ENCODE data around the gene MNT. TPM values are rescaled to one million over a fixed set of nuclear protein-coding genes. Genes with fewer than 3 reads are reported as not detected.

MNT gene
- total RNA-seq, 1 donor from 2014 or later: 16.2 TPM

- H3K27me3 Mint-ChIP-seq (ENCODE audit: unreplicated experiment): peaks cover 16% of the 10 kb centered on the region
- DNase-seq (ENCODE audit: low spot score): no peak
- no peak overlapping the region for H3K4me3 Mint-ChIP-seq (ENCODE audit: unreplicated experiment)
- no peaks in the 10 kb centered on the region for H3K9me3 Mint-ChIP-seq (ENCODE audit: unreplicated experiment)
- no peaks in the 10 kb centered on the region for H3K36me3 Mint-ChIP-seq (ENCODE audit: low read depth, unreplicated experiment)
- TF ChIP-seq, protein P1, sequence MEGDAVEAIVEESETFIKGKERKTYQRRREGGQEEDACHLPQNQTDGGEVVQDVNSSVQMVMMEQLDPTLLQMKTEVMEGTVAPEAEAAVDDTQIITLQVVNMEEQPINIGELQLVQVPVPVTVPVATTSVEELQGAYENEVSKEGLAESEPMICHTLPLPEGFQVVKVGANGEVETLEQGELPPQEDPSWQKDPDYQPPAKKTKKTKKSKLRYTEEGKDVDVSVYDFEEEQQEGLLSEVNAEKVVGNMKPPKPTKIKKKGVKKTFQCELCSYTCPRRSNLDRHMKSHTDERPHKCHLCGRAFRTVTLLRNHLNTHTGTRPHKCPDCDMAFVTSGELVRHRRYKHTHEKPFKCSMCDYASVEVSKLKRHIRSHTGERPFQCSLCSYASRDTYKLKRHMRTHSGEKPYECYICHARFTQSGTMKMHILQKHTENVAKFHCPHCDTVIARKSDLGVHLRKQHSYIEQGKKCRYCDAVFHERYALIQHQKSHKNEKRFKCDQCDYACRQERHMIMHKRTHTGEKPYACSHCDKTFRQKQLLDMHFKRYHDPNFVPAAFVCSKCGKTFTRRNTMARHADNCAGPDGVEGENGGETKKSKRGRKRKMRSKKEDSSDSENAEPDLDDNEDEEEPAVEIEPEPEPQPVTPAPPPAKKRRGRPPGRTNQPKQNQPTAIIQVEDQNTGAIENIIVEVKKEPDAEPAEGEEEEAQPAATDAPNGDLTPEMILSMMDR (IDR thresholded peaks at IDR 0.05; ENCODE audit: unreplicated experiment): no peak
- H3K27ac Mint-ChIP-seq (ENCODE audit: unreplicated experiment): no peak overlapping the region
- H3K4me1 Mint-ChIP-seq (ENCODE audit: unreplicated experiment): peaks cover 7% of the 10 kb centered on the region
Measured at GRCh38 chr17:2403044-2403443, 2.2 kb upstream of the MNT start.

DNA sequence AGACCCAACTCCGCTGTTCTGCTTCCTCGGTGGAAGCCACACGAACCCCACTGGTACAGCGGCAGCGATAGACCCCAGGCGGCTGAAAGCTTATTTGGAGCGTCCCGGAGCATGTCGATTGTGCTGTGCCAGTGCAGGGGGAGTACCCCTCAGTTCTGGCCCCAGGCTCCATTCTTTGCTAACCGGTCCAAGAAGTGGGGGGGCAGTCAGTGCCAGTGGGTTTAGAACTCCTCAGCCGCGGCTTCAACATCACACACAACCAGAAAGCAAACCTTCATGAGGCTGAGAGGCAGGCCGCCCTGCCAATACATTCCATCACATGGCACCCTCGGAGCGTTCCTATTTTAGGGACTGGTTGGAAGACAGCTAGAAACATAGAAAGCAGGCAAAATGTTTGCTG, 1.7 kb upstream of the MNT start:
- H3K9me3 Mint-ChIP-seq (ENCODE audit: unreplicated experiment): no peaks in the 10 kb centered on the region
- H3K27me3 Mint-ChIP-seq (ENCODE audit: unreplicated experiment): peaks cover 16% of the 10 kb centered on the region
- no peak for DNase-seq (ENCODE audit: low spot score)
- H3K4me1 Mint-ChIP-seq (ENCODE audit: unreplicated experiment): peaks cover 12% of the 10 kb centered on the region
- TF ChIP-seq, protein P1 (IDR thresholded peaks at IDR 0.05; ENCODE audit: unreplicated experiment): no peak
- H3K4me3 Mint-ChIP-seq (ENCODE audit: unreplicated experiment): peak overlapping the region; percentile 85
- no peaks in the 10 kb centered on the region for H3K36me3 Mint-ChIP-seq (ENCODE audit: low read depth, unreplicated experiment)
- peak overlapping the region; percentile 75 for H3K27ac Mint-ChIP-seq (ENCODE audit: unreplicated experiment)

DNA sequence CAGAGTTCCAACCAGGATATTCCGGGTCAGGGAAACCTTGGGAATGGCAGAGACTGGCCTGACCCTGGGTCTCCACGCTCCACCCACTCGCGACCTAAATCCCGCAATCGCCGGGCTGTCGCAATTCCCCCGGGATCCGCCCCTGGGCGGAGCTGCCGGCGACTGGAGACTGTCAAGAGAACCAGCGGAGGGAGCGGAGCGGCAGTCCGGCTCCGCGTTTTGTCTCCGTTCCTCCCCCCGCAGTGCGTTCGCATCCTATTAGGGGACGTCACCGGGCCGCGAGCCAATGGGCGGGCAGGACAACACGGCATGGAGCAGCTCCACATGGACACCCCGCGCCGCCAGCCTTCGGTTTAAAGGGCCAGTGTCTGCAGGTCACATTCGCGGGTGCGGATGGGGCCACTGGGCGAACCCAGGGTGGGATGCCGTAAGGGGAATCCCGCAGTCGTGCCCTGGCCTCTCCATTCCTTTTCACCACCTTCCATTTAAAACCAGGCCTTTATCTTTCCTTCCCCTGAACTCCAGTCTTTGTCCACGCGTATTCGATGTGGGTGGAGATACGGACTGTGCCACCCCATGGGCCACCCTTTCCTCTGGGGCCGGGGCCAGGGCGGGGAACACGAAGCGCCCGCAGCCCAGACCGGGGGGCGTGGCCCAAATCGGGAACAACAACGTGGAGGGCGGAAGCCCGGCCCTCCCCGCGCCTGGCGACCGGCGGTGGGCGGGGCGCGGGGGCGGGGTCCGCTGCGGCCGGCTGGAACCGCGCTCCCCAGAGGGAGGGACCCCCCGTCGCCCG, 764 bp upstream of the MNT start:
- no peaks in the 10 kb centered on the region for H3K9me3 Mint-ChIP-seq (ENCODE audit: unreplicated experiment)
- TF ChIP-seq, protein P1 (IDR thresholded peaks at IDR 0.05; ENCODE audit: unreplicated experiment): no peak
- DNase-seq (ENCODE audit: low spot score): peak; percentile 99
- peak overlapping the region; percentile 97 for H3K27ac Mint-ChIP-seq (ENCODE audit: unreplicated experiment)
- H3K27me3 Mint-ChIP-seq (ENCODE audit: unreplicated experiment): peaks cover 18% of the 10 kb centered on the region
- H3K4me1 Mint-ChIP-seq (ENCODE audit: unreplicated experiment): peaks cover 17% of the 10 kb centered on the region
- no peaks in the 10 kb centered on the region for H3K36me3 Mint-ChIP-seq (ENCODE audit: low read depth, unreplicated experiment)
- H3K4me3 Mint-ChIP-seq (ENCODE audit: unreplicated experiment): peak overlapping the region; percentile 94

GRCh38 chr17:2400474-2400866, 390 bp downstream of the MNT start:
- peaks cover 24% of the 10 kb centered on the region for H3K27me3 Mint-ChIP-seq (ENCODE audit: unreplicated experiment)
- H3K4me1 Mint-ChIP-seq (ENCODE audit: unreplicated experiment): peaks cover 23% of the 10 kb centered on the region
- TF ChIP-seq, protein P1 (IDR thresholded peaks at IDR 0.05; ENCODE audit: unreplicated experiment): no peak
- no peak overlapping the region for H3K27ac Mint-ChIP-seq (ENCODE audit: unreplicated experiment)
- DNase-seq (ENCODE audit: low spot score): peak; percentile 68
- H3K4me3 Mint-ChIP-seq (ENCODE audit: unreplicated experiment): peak overlapping the region; percentile 81
- peaks cover 4% of the 10 kb centered on the region for H3K36me3 Mint-ChIP-seq (ENCODE audit: low read depth, unreplicated experiment)
- no peaks in the 10 kb centered on the region for H3K9me3 Mint-ChIP-seq (ENCODE audit: unreplicated experiment)

Data from endothelial cell (in vitro differentiated cells).